HUDEP-2 (cell line): ENCODE measurements around the gene TANK.
A peak's percentile ranks its signal among the peaks of the same experiment; 100 is the strongest.

ENCODE experiments used
- DNase-seq, 76 experiments: peaks; one replicate each; lab custom pipeline; 2025; ENCODE audit not compliant: unreplicated experiment in 76 of 76; lab: John Stamatoyannopoulos, UW

TANK gene

GRCh38 chr2:161160226-161161073 is at the start of gene TANK:
TANK (plus strand) TSS chr2:161160428; CDS start chr2:161179663, 19,235 bp downstream.
- DNase-seq, result peak; percentile 26 to 95 (median 87)

GRCh38 chr2:161111531-161111930 is 48.7 kb upstream of the TANK start:
- no peak for DNase-seq

- no peak for DNase-seq
Measured at GRCh38 chr2:161112908-161113307, 47.3 kb upstream of the TANK start.

- DNase-seq, result no peak
Measured at GRCh38 chr2:161113693-161114575, 46.3 kb upstream of the TANK start.

- DNase-seq, result no peak
Measured at GRCh38 chr2:161115205-161115604, 45.0 kb upstream of the TANK start.

GRCh38 chr2:161115605-161116380 is 44.4 kb upstream of the TANK start:
- no peak for DNase-seq

GRCh38 chr2:161116509-161116908 is 43.7 kb upstream of the TANK start:
- DNase-seq, result no peak

GRCh38 chr2:161117506-161117905 is 42.7 kb upstream of the TANK start:
- DNase-seq, result no peak

- no peak for DNase-seq
Measured at GRCh38 chr2:161118722-161119121, 41.5 kb upstream of the TANK start.

GRCh38 chr2:161119483-161119882 is 40.7 kb upstream of the TANK start:
- no peak for DNase-seq

- no peak for DNase-seq
Measured at GRCh38 chr2:161120775-161121174, 39.5 kb upstream of the TANK start.

- DNase-seq, result no peak
Measured at GRCh38 chr2:161121622-161122021, 38.6 kb upstream of the TANK start.

- peak in 1 of 76 experiments; percentile 3 for DNase-seq
Measured at GRCh38 chr2:161122772-161123530, 37.3 kb upstream of the TANK start.

- no peak for DNase-seq
Measured at GRCh38 chr2:161123531-161124030, 36.6 kb upstream of the TANK start.

- DNase-seq, result no peak
Measured at GRCh38 chr2:161124201-161124600, 36.0 kb upstream of the TANK start.

GRCh38 chr2:161128885-161129284 is 31.3 kb upstream of the TANK start:
- DNase-seq, result no peak

GRCh38 chr2:161130354-161130753 is 29.9 kb upstream of the TANK start:
- no peak for DNase-seq

GRCh38 chr2:161131074-161131680 is 29.1 kb upstream of the TANK start:
- DNase-seq, result no peak

- DNase-seq, result no peak
Measured at GRCh38 chr2:161131804-161132203, 28.4 kb upstream of the TANK start.
